LNCAP (cell line): Measurements from ENCODE around the gene DMRTC2.

Experiments used
- CTCF ChIP-seq: fragments of 450-650 bp; IDR thresholded peaks from 2 replicates; pipeline ENCODE4 v1.5.1; 2017; ENCODE audit warnings: mild to moderate bottlenecking

DMRTC2 gene

GRCh38 chr19:41868120-41868988 lies 23.5 kb downstream of the DMRTC2 start:
- TF ChIP-seq CTCF: no peak

- no peak for TF ChIP-seq CTCF
Observed at GRCh38 chr19:41868989-41869300, 24.1 kb downstream of the DMRTC2 start.

- TF ChIP-seq CTCF: no peak
Observed at GRCh38 chr19:41869374-41869955, 24.6 kb downstream of the DMRTC2 start.

- no peak for TF ChIP-seq CTCF
Observed at GRCh38 chr19:41870401-41870873, 25.6 kb downstream of the DMRTC2 start.

- TF ChIP-seq CTCF: no peak
Observed at GRCh38 chr19:41871573-41872383, 26.9 kb downstream of the DMRTC2 start.

- no peak for TF ChIP-seq CTCF
Observed at GRCh38 chr19:41872384-41872774, 27.5 kb downstream of the DMRTC2 start.

GRCh38 chr19:41872775-41873647 lies 28.2 kb downstream of the DMRTC2 start:
- peak; percentile 45 for TF ChIP-seq CTCF
